K562 (cell line): ENCODE measurements around the gene ZNF557. TPM values are rescaled to one million over a fixed set of nuclear protein-coding genes. Genes with fewer than 3 reads are reported as not detected.
"Not testable (repeated sequence)": the region's sequence is repeated elsewhere in the genome, so short reads cannot be mapped to it uniquely, and the experiment has no call there.

Experiments
- ATAC-seq: fragments of 200-7000 bp; cut with Tn5 transposase; 3 replicates; pipeline ENCODE4 v1.9.1; 2020; ENCODE audit warnings: moderate library complexity
- BruUV-seq: library from RNA; stranded (reverse); fragments of 400-500 nt; replicated peaks from 2 replicates; lab custom pipeline; 2021; lab: Mats Ljungman, UMichigan
- CTCF ChIA-PET: fragments of 300-600 bp; formaldehyde crosslinking; extraction: SDS; loops from one replicate; lab custom pipeline; 2021; ENCODE audit warnings: low intra/inter-chr PET ratio; lab: Yijun Ruan, JAX
- POLR2A ChIA-PET: fragments of 300-600, 350-650 bp; sonication (Branson Sonifier 250); formaldehyde crosslinking; extraction: SDS; loops from one replicate; lab custom pipeline; 2021; ENCODE audit warnings: antibody characterized with exemption, inconsistent platforms; lab: Yijun Ruan, JAX
- DNase-seq, 4 experiments: peaks; one replicate each; pipeline versions ENCODE4 v3.0.0 to v3.0.0-alpha.2; 2011 to 2018; ENCODE audit warnings: low spot score in 3 of 4, mixed read lengths in 3 of 4; ENCODE audit errors: extremely low read depth in 1 of 4
- FAIRE-seq: peaks from 2 replicates; lab custom pipeline; 2011; peaks lifted over from hg19 to GRCh38; lab: Jason Lieb, UNC
- H2AFZ ChIP-seq: 2 replicates; pipeline ENCODE4 v1.6.0; 2011; ENCODE audit warnings: low read depth, low read length, control low read depth, inconsistent platforms
- H3K27ac ChIP-seq: fragments of 200-600 bp; 3 replicates; pipeline ENCODE4 v1.8.0; 2011; ENCODE audit warnings: low read depth, mild to moderate bottlenecking, control low read depth, inconsistent platforms, low read length, moderate library complexity, mixed read lengths; ENCODE audit errors: extremely low read depth
- H3K27me3 ChIP-seq, 2 experiments: fragments of 300-600 bp in 1 of 2; 2 replicates in 1 of 2; 3 replicates in 1 of 2; pipeline versions ENCODE4 v1.6.0 to v1.8.0; 2011; ENCODE audit warnings: inconsistent platforms in 2 of 2, low read length in 2 of 2, mild to moderate bottlenecking in 1 of 2, mixed read lengths in 1 of 2, moderate library complexity in 1 of 2; ENCODE audit not compliant: control insufficient read depth in 2 of 2, insufficient read depth in 2 of 2
- H3K36me3 ChIP-seq: fragments of 300-600 bp; 3 replicates; pipeline ENCODE4 v1.8.0; 2011; ENCODE audit warnings: mild to moderate bottlenecking, low read length, inconsistent platforms; ENCODE audit not compliant: control insufficient read depth, insufficient read depth
- H3K4me1 ChIP-seq, 2 experiments: fragments of 200-600 bp in 1 of 2; replicated peaks in 1 of 2; 2 replicates in 1 of 2; 3 replicates in 1 of 2; pipeline versions ENCODE4 v1.5.1 to v1.8.0; 2011; ENCODE audit warnings: inconsistent platforms in 2 of 2, low read length in 2 of 2, mild to moderate bottlenecking in 1 of 2, mixed read lengths in 1 of 2, moderate library complexity in 1 of 2; ENCODE audit not compliant: control insufficient read depth in 2 of 2, insufficient read depth in 2 of 2
- H3K4me2 ChIP-seq: 2 replicates; pipeline ENCODE4 v1.6.1; 2011; ENCODE audit warnings: low read length, control low read depth, inconsistent platforms, mixed read lengths; ENCODE audit not compliant: insufficient read depth
- H3K4me3 ChIP-seq: fragments of 200-600 bp; sonication (generic), shearing (Covaris generic); 2 replicates; pipeline ENCODE4 v1.5.1; 2016; ENCODE audit warnings: control low read depth, inconsistent platforms
- H3K79me2 ChIP-seq: fragments of 200-600 bp; 3 replicates; pipeline ENCODE4 v1.8.0; 2011; ENCODE audit warnings: low read length, inconsistent platforms; ENCODE audit not compliant: control insufficient read depth, insufficient read depth
- H3K9ac ChIP-seq, 2 experiments: 2 replicates each; pipeline versions ENCODE4 v1.6.0 to v1.6.1; 2011; ENCODE audit warnings: low read depth in 2 of 2, low read length in 2 of 2, control low read depth in 1 of 2, inconsistent platforms in 1 of 2, mild to moderate bottlenecking in 1 of 2, mixed read lengths in 1 of 2; ENCODE audit not compliant: insufficient read depth in 1 of 2
- H3K9me1 ChIP-seq: one replicate; pipeline ENCODE4 v1.6.0; 2011; ENCODE audit warnings: inconsistent platforms, mild to moderate bottlenecking, low read length, moderate library complexity; ENCODE audit not compliant: control insufficient read depth, insufficient read depth
- H3K9me3 ChIP-seq: replicated peaks from 2 replicates; pipeline ENCODE4 v1.5.1; 2011; ENCODE audit warnings: low read depth, low read length, inconsistent platforms; ENCODE audit not compliant: control insufficient read depth, insufficient read depth
- H4K20me1 ChIP-seq: replicated peaks from 2 replicates; pipeline ENCODE4 v1.6.1; 2011; ENCODE audit warnings: low read length, inconsistent platforms, mixed read lengths; ENCODE audit not compliant: control insufficient read depth, insufficient read depth
- CBX3 ChIP-seq, 2 experiments: IDR thresholded peaks; 1 replicate in 1 of 2; 2 replicates in 1 of 2; pipeline ENCODE4 v1.6.1; 2012; ENCODE audit warnings: inconsistent platforms in 2 of 2, low read length in 2 of 2, borderline replicate concordance in 1 of 2, control low read depth in 1 of 2
- RAD21 ChIP-seq, 2 experiments: fragments of 250-450 bp in 1 of 2; fragments of 450-650 bp in 1 of 2; sonication (Bioruptor Pico) in 1 of 2; formaldehyde crosslinking in 1 of 2; IDR thresholded peaks in 1 of 2; conservative IDR thresholded peaks in 1 of 2; 2 replicates each; pipeline versions ENCODE4 v1.4.0 to v1.8.0; 2020 to 2022; ENCODE audit warnings: mild to moderate bottlenecking in 2 of 2, moderate library complexity in 1 of 2
- WGBS: fragments of 100-300 bp; shearing (Covaris generic); methylation state at CpG from one replicate; pipeline ENCODE4 v1.1.6; 2016; ENCODE audit warnings: low coverage, mixed read lengths; ENCODE audit not compliant: insufficient coverage; ENCODE audit errors: missing lambda C conversion rate; 5-methylcytosine and 5-hydroxymethylcytosine counted together
- in situ Hi-C: fragments of 300-500 bp; cut with MboI; formaldehyde crosslinking; loops from 4 replicates; pipeline ENCODE4 v1.15.0; 2018; ENCODE audit warnings: inconsistent platforms, mixed read lengths
- intact Hi-C: fragments of 100-400 bp; cut with micrococcal nuclease; formaldehyde crosslinking; loops from 2 replicates; pipeline ENCODE4 v1.14.2; 2022
- polyA plus RNA-seq, 8 experiments: library from polyadenylated mRNA; depleted of rRNA in 4 of 8; stranded (reverse) in 5 of 8; unstranded in 3 of 8; fragments of >200 nt; fragmentation: Nextera tagmentation in 2 of 8; fragmentation: Illumina TruSeq in 1 of 8; extraction: Ambion mirVana in 2 of 8; extraction: Trizol in 1 of 8; gene quantifications; 2 replicates each; pipeline versions ENCODE4 v1.2.1 to v1.2.3, GENCODE V29; 2011 to 2014; ENCODE audit warnings: inconsistent platforms in 1 of 8, missing spikeins in 1 of 8
- total RNA-seq, 7 experiments: library from RNA; depleted of rRNA in 6 of 7; stranded (reverse); fragments of >200 nt in 6 of 7; fragmentation: Illumina TruSeq in 2 of 7; extraction: Trizol in 2 of 7; gene quantifications; 2 replicates each; pipeline versions ENCODE4 v1.2.1 to v1.2.3, GENCODE V29; 2011 to 2021; ENCODE audit warnings: low replicate concordance in 1 of 7
- TF ChIP-seq, protein P1 (sequence below): sonication (generic); formaldehyde crosslinking; IDR thresholded peaks from 2 replicates; pipeline ENCODE4 v1.8.1; 2023; ENCODE audit warnings: mild to moderate bottlenecking, missing genetic modification reagents
- TF ChIP-seq, protein P2 (sequence below), 3 experiments: IDR thresholded peaks in 2 of 3; conservative IDR thresholded peaks in 1 of 3; 2 replicates each; pipeline ENCODE4 v1.5.1; 2011 to 2012; ENCODE audit warnings: low read length in 3 of 3, mild to moderate bottlenecking in 3 of 3, control low read depth in 2 of 3, improper control_type of control experiment in 1 of 3, inconsistent platforms in 1 of 3, low read depth in 1 of 3, mixed read lengths in 1 of 3, moderate library complexity in 1 of 3; ENCODE audit not compliant: insufficient read depth in 2 of 3

ZNF557 gene
- total and polyA plus RNA-seq, 9 of the 15 experiments (the other 6 are each of a cell fraction or from before 2014, with no cell fraction given): 2.2 to 6.6 (median 4.4) TPM

- H4K20me1 ChIP-seq, H3K9me1 ChIP-seq, H3K4me1 ChIP-seq, H3K27me3 ChIP-seq, BruUV-seq, H3K4me3 ChIP-seq, intact Hi-C loops, H3K9me3 ChIP-seq, ATAC-seq, CTCF ChIA-PET, H3K27ac ChIP-seq, H3K4me2 ChIP-seq, POLR2A ChIA-PET, H3K9ac ChIP-seq: not testable (repeated sequence)
- Histone ChIP-seq H3K36me3 (peaks cover 13% of the 10 kb centered on the region), H2AFZ (peak overlapping the region; percentile 66; the same call in 1 of the 2 replicates), H3K79me2 (peaks cover 13% of the 10 kb centered on the region)
- TF ChIP-seq, protein P1, sequence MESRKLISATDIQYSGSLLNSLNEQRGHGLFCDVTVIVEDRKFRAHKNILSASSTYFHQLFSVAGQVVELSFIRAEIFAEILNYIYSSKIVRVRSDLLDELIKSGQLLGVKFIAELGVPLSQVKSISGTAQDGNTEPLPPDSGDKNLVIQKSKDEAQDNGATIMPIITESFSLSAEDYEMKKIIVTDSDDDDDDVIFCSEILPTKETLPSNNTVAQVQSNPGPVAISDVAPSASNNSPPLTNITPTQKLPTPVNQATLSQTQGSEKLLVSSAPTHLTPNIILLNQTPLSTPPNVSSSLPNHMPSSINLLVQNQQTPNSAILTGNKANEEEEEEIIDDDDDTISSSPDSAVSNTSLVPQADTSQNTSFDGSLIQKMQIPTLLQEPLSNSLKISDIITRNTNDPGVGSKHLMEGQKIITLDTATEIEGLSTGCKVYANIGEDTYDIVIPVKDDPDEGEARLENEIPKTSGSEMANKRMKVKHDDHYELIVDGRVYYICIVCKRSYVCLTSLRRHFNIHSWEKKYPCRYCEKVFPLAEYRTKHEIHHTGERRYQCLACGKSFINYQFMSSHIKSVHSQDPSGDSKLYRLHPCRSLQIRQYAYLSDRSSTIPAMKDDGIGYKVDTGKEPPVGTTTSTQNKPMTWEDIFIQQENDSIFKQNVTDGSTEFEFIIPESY (CRISPR knock-in tag): peak; percentile 99
- TF ChIP-seq CBX3 (IDR thresholded peaks at IDR 0.05; ENCODE audit: borderline replicate concordance in 1 of 2, low read length in 2 of 2) (peak in 1 of 2 experiments; percentile 25; a peak in 1 of 3 replicates), RAD21 (CRISPR knock-in tag; conservative IDR thresholded peaks at IDR 0.05 in 1 of 2, IDR thresholded peaks at IDR 0.05 in 1 of 2) (peak in 1 of 2 experiments; percentile 47; a peak in 2 of 4 replicates)
- TF ChIP-seq, protein P2, sequence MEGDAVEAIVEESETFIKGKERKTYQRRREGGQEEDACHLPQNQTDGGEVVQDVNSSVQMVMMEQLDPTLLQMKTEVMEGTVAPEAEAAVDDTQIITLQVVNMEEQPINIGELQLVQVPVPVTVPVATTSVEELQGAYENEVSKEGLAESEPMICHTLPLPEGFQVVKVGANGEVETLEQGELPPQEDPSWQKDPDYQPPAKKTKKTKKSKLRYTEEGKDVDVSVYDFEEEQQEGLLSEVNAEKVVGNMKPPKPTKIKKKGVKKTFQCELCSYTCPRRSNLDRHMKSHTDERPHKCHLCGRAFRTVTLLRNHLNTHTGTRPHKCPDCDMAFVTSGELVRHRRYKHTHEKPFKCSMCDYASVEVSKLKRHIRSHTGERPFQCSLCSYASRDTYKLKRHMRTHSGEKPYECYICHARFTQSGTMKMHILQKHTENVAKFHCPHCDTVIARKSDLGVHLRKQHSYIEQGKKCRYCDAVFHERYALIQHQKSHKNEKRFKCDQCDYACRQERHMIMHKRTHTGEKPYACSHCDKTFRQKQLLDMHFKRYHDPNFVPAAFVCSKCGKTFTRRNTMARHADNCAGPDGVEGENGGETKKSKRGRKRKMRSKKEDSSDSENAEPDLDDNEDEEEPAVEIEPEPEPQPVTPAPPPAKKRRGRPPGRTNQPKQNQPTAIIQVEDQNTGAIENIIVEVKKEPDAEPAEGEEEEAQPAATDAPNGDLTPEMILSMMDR (IDR thresholded peaks at IDR 0.05 in 2 of 3, conservative IDR thresholded peaks at IDR 0.05 in 1 of 3; ENCODE audit: insufficient read depth in 2 of 3, low read depth in 1 of 3, low read length in 3 of 3): peak; percentile 46 to 57 (median 47); a peak in 5 of 6 replicates
- DNase-seq: peak in 1 of 4 experiments; percentile 62
- 44% methylated on average over 13 of the region's 13 CpGs for WGBS
- in situ Hi-C loops: loop anchor here (5.0 kb wide), 1 partner anchor 40 kb away; no protein-coding TSS in a partner anchor
- peak; percentile 81 for FAIRE-seq
Observed at GRCh38 chr19:7067122-7067521, 2.4 kb upstream of the ZNF557 start.
